Measurements from ENCODE around the gene NCAPG2.

- TF ChIP-seq EZH2 (IDR thresholded peaks at IDR 0.05; ENCODE audit: low read length): no peak
- no peak for TF ChIP-seq CTCF (optimal IDR thresholded peaks at IDR 0.05 in 1 of 3, IDR thresholded peaks at IDR 0.05 in 1 of 3, conservative IDR thresholded peaks at IDR 0.05 in 1 of 3; ENCODE audit: extremely low read depth in 1 of 3, insufficient read depth in 2 of 3, low read length in 3 of 3)
Measured at GRCh38 chr7:158581440-158582088, 123.0 kb downstream of the NCAPG2 start.

Measured in keratinocyte (primary cell).